HG03432 (cell line): Measurements from ENCODE around the gene TREH.
A peak's percentile ranks its signal among the peaks of the same experiment; 100 is the strongest.

Source experiments
- ATAC-seq: cut with Tn5 transposase; IDR thresholded peaks from one replicate; pipeline ENCODE4 v1.9.1; 2021; ENCODE audit warnings: mild to moderate bottlenecking, moderate library complexity; ENCODE audit not compliant: unreplicated experiment

TREH gene

GRCh38 chr11:118670063-118670462 is 9.4 kb downstream of the TREH start:
- no peak for ATAC-seq

GRCh38 chr11:118666371-118666770 is 13.1 kb downstream of the TREH start:
- no peak for ATAC-seq

- no peak for ATAC-seq
Measured at GRCh38 chr11:118663902-118664301, 15.5 kb downstream of the TREH start.

DNA sequence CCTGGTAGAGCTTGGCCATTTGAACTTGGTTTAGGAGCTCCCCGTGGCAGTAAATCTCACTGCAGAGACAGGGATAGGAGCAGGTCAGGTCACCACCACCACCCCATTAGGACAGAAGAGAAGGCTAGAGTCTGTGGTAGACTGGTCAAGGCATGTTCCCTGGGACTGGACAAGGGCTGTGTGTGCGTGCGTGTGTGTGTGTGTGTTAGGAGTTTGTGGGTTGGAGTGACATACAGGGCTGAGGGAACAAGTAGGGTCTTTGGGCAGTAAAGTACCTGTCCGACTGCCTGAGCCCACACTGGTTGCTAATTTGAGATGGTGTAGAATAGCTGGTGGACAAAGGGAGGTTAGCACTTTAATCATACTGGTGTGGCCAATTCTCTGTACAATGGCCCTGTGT is 16.1 kb downstream of the TREH start:
- ATAC-seq = no peak

DNA sequence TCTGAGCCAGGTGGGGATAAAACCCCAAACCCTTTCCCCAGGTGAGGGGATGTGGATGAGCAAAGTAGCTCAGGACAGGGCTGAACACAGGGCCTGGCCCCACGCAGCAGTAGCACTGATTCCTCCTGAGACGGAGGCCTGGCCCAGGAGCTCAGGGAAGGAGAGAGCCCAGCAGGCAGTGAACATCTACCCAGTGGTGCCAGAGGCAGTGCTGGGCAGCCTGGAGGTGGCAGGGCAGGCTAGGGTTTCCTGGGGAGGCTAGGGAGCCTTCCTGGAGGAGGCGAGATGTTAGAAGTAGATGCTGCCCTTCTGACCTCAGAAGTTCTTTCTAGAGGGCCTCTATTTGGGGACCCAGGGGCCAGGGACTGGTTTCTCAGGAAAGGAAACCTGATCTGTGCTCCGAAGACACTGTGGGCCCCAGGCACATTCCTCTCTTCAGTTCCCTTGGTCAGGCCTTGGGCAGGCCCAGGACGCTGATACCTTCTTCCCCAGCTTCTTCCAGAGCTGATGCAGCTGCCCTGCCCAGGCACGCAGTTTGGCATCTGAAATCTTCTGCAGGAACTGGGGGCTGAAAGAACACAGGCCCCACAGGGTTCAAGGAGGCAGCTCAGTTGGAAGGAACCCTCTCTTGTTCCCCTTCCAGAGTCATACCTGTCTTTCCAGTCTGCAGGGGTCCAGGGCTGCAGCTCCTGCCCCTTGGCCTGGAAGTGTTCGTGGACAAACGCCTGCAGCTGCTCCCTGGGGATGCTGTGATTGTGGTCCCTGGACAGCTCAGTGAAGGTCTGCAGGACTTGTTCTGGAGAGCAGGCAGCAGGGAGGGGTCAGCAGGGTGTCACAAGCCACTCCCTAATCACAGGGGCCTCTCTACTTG is 16.8 kb downstream of the TREH start:
- ATAC-seq = no peak

DNA sequence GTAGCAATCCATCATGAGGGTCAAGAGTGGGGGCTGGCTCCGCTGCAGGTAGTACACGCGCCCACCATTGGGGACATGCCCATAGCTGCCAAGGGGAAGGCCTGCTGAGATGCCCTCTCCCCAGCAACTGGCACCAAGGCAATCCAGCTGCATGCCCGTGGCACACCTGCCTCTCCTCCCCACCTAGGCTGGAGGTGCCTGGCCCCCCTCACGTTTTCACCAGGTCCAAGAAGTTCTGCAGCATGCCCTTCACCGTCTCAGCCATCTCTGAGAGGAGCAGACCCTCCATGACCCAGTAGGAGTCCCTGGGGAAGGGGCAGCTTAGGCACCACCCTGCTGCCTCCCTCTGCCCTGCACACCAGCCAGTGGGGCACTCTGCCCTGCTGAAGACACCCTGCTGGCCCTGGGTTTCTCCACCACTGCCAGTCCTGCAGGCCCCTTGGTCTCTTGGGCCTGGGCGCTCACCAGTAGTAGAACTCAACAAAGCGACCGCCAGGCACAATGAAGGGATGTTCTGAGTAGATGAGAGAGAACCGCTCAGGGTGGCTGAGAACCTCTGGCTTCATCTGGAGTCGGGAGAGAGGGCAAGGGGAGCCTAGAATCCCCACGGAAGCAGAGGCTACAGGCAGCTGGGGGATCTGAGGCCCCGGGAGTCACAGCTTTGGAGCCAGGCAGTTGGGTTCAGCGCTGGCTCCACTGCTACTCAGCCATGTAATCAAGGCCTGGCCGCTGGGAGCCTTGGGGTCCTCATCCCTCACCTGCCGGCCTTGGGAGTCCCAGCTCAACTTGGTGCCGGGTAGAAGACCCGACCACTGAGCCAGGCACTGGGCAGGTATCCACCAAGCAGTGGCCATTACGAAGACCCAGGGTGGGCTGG is 17.8 kb downstream of the TREH start:
- ATAC-seq = no peak

- no peak for ATAC-seq
Measured at GRCh38 chr11:118660681-118661424, 18.6 kb downstream of the TREH start.

GRCh38 chr11:118659953-118660680 is 19.3 kb downstream of the TREH start:
- ATAC-seq = no peak

DNA sequence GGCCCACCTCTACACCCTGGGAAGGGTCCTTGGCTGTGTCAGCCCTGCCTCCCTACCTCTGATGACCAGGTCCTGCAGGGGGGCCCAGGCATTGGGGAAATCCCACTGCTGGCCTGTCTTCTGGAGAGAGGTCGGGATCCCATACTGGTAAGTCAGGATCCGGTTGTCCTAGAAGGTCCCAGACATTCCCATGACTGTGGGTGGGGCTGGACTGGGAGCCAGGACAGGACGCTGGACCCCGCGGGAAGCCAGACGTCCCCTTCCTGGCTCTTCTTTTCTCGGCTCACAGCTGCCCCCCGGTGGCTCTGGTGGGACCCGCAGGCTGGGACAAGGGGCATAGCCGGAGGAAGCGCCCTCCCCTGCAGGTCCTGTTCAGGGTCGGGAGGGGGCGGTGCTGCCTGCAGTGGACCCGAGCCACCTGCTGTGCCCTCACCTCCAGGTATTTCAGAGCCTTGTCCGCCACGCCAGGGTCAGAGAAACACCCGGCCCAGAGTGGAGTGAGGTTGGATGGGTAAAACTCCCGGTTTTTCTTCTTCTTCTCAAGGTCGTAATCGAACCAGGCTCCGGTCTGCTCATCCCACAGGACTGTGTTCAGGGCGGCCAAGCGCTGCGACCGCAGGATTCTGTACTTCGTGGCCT is 20.0 kb downstream of the TREH start:
- ATAC-seq = peak; percentile 82

GRCh38 chr11:118658429-118659313 is 20.8 kb downstream of the TREH start:
- no peak for ATAC-seq

GRCh38 chr11:118657709-118658428 is 21.6 kb downstream of the TREH start:
- ATAC-seq = no peak

DNA sequence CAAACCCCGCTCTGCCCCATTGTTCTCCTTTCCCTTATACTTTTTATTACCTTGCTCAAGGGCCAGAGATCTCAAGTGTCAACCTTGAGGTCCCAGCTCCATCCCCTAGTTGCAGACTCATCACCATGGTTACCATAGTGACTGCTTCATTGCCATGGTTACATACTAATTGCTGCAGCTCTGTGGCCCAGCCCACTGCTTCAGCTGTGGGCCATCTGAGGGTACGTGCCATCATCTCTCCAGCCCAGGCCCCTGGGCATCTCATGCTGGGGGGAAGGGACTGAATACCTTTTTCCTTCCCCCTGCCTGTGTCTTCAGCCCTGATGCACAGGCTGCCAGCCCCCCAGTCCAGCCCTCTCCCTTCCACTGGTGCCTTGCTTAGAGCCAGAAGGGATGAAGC is 22.2 kb downstream of the TREH start:
- ATAC-seq = no peak

DNA sequence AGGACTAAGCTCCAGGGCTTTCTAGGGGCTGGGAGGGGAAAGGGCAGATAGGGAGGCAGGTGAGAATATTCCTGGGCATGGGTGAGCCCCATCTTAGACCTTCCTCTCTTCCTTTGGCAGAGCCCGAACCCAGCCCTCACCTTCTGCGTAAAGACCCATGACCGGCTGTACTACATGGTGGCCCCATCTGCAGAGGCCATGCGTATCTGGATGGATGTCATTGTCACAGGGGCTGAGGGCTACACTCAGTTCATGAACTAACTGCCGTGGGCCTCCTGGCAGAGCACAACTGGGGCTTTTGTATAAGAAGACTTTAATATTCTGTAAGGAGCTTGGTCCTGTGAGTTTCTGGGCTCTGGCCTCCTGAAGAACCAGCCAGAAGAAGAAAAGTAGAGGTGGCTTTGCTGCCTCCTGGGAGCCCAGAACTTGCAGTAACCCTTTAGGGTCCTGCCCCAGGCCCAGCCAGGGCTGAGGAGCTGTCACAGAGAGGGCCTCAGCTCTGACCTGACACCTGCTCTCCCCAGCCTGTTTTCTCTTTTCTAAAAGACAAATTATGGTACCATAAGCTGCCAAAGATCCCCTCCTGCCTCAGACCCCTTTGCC is 22.8 kb downstream of the TREH start:
- no peak for ATAC-seq

DNA sequence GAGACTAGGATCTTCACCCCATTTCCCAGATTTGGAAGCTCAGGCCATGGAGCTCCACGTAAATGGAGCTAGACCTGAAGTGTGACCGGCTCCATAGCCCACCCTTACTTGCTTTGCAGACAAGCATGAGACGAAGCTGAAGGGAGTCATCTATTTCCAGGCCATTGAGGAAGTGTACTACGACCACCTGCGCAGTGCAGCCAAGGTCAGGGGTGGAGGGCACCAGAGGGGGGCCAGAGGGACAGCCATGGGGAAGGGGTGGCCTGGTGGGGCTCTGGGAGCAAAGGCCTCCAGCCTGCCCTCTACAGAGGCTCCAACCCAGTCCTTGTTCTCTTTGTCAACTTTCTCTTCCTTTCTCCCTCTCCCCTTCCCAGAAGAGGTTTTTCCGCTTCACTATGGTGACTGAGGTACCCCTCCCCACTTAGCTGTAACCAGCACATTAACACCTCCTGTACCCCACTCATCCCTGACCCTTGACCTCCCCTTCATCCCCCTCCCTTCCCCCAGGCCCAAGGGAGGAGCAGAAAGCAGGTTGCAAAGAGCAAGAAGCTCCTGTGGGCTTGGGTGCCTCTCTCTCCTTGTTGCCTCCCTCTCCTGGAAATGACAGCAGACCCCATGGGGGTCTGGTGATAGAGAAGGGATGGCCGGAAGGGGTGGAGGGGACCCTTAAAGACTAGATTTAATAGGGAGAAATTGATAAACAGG is 23.8 kb downstream of the TREH start:
- no peak for ATAC-seq

DNA sequence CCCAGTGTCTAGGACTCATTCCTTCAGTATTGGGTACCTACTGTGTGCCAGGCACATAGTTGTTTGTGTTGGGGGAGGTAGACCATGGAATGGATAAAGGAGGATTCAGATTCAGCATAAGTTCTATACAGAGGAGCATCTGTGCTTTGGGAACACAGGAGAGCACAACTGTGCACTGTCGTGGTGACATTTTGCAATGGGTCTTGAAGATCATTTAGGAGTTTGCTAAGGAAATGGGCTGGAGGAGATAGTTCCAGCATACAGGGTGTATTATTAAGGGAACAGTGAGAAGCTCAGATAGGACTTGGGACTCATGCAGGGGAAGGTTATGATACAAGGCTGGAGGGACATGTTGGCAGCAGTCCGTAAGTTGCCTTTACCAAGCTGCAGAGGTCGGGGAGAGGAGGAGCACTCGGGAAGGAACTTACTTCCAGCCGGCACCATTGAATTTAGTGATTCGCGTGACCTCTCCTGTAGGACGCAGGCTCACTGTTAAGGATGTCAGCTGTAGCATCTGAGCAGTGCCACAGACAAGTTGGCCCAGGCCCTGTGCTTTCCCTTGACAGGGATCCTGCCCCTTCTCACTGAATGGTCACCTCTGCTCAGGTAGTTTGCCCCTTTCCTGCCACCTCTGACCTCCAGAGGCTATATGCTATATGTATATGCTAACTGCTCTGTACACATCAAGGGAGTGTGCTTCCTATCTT is 25.6 kb downstream of the TREH start:
- ATAC-seq = no peak

DNA sequence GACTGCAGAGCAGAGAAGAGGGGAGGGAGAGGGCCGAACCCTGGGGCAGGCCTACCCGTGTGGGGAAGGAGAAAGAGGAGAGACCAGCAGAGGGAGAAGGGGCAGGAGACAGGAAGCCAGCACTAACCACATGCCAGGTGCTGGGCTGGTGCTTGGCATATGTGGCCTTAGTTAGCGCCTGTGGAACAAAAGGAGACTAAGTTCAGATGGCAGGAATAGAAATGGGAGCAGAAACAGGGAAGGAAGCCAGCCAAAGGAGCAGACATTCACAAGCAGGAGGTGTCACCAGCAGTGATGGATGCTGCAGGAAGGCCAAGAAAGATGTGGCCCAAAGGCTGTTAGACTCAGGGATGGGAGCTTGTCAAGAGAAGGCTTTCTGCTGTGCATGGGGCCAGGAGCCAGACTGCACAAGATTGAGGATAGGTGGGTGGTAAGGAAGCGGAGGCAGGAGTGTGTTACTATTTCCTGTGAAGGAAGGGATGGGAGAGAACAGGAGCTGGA is 26.7 kb downstream of the TREH start:
- no peak for ATAC-seq

- no peak for ATAC-seq
Measured at GRCh38 chr11:118651820-118652219, 27.6 kb downstream of the TREH start.
